NK-92 (cell line): ENCODE results near the gene SLC51A.
"Not testable (repeated sequence)": the region's sequence is repeated elsewhere in the genome, so short reads cannot be mapped to it uniquely, and the experiment has no call there.

Experiments used
- DNase-seq: peaks from one replicate; lab custom pipeline; 2025; ENCODE audit not compliant: unreplicated experiment; lab: John Stamatoyannopoulos, UW

Gene SLC51A

GRCh38 chr3:196238612-196239560, 22.6 kb downstream of the SLC51A start:
- no peak for DNase-seq

- no peak for DNase-seq
Measured at GRCh38 chr3:196240424-196240823, 24.1 kb downstream of the SLC51A start.

- no peak for DNase-seq
Measured at GRCh38 chr3:196241704-196242103, 25.4 kb downstream of the SLC51A start.

- DNase-seq: not testable (repeated sequence)
Measured at GRCh38 chr3:196244166-196244565, 27.8 kb downstream of the SLC51A start.

GRCh38 chr3:196246612-196247308, 30.4 kb downstream of the SLC51A start:
- DNase-seq: no peak

GRCh38 chr3:196251918-196252317, 35.6 kb downstream of the SLC51A start:
- no peak for DNase-seq

- DNase-seq: no peak
Measured at GRCh38 chr3:196254376-196255283, 38.3 kb downstream of the SLC51A start.

- DNase-seq: no peak
Measured at GRCh38 chr3:196255776-196256175, 39.4 kb downstream of the SLC51A start.

- no peak for DNase-seq
Measured at GRCh38 chr3:196260784-196261183, 44.5 kb downstream of the SLC51A start.

- no peak for DNase-seq
Measured at GRCh38 chr3:196263819-196264218, 47.5 kb downstream of the SLC51A start.

GRCh38 chr3:196268284-196269163, 52.2 kb downstream of the SLC51A start:
- DNase-seq: no peak

- DNase-seq: no peak
Measured at GRCh38 chr3:196270499-196270898, 54.2 kb downstream of the SLC51A start.

- no peak for DNase-seq
Measured at GRCh38 chr3:196272826-196273225, 56.5 kb downstream of the SLC51A start.

- no peak for DNase-seq
Measured at GRCh38 chr3:196273655-196274054, 57.3 kb downstream of the SLC51A start.

- no peak for DNase-seq
Measured at GRCh38 chr3:196274585-196274984, 58.3 kb downstream of the SLC51A start.

- no peak for DNase-seq
Measured at GRCh38 chr3:196275126-196275525, 58.8 kb downstream of the SLC51A start.

- DNase-seq: no peak
Measured at GRCh38 chr3:196280689-196281440, 64.5 kb downstream of the SLC51A start.

- DNase-seq: no peak
Measured at GRCh38 chr3:196281962-196282361, 65.6 kb downstream of the SLC51A start.
